Activated T-cell treated with anti-CD3 and anti-CD28 coated beads for 4 hours (primary cell): ENCODE results near the gene PAPSS1.
A peak's percentile ranks its signal among the peaks of the same experiment; 100 is the strongest.
"Not testable (repeated sequence)": the region's sequence is repeated elsewhere in the genome, so short reads cannot be mapped to it uniquely, and the experiment has no call there.

Source experiments
- DNase-seq: peaks from one replicate; pipeline ENCODE4 v3.0.0-alpha.2; 2020

Gene PAPSS1

GRCh38 chr4:107719922-107720722 lies at the start of gene PAPSS1:
TSS of gene PAPSS1 (minus strand) at chr4:107720234. CDS start at chr4:107720179, 55 bp downstream.
- peak; percentile 88 for DNase-seq

- DNase-seq, result no peak
Measured at GRCh38 chr4:107760281-107760947, 40.4 kb upstream of the PAPSS1 start.

GRCh38 chr4:107757864-107758476 lies 37.9 kb upstream of the PAPSS1 start:
- no peak for DNase-seq

- no peak for DNase-seq
Measured at GRCh38 chr4:107757283-107757682, 37.2 kb upstream of the PAPSS1 start.

GRCh38 chr4:107755841-107756356 lies 35.9 kb upstream of the PAPSS1 start:
- DNase-seq, result no peak

GRCh38 chr4:107751670-107752069 lies 31.6 kb upstream of the PAPSS1 start:
- DNase-seq, result no peak

GRCh38 chr4:107747748-107748486 lies 27.9 kb upstream of the PAPSS1 start:
- DNase-seq, result no peak

- DNase-seq, result no peak
Measured at GRCh38 chr4:107746161-107746560, 26.1 kb upstream of the PAPSS1 start.

GRCh38 chr4:107744532-107744931 lies 24.5 kb upstream of the PAPSS1 start:
- DNase-seq, result no peak

- DNase-seq, result no peak
Measured at GRCh38 chr4:107743532-107743931, 23.5 kb upstream of the PAPSS1 start.

- DNase-seq, result no peak
Measured at GRCh38 chr4:107742791-107743190, 22.8 kb upstream of the PAPSS1 start.

GRCh38 chr4:107742196-107742595 lies 22.2 kb upstream of the PAPSS1 start:
- no peak for DNase-seq

GRCh38 chr4:107740950-107741701 lies 21.1 kb upstream of the PAPSS1 start:
- no peak for DNase-seq

GRCh38 chr4:107740381-107740780 lies 20.3 kb upstream of the PAPSS1 start:
- no peak for DNase-seq

GRCh38 chr4:107737450-107737849 lies 17.4 kb upstream of the PAPSS1 start:
- DNase-seq, result no peak

- peak; percentile 25 for DNase-seq
Measured at GRCh38 chr4:107736924-107737448, 17.0 kb upstream of the PAPSS1 start.

- DNase-seq, result no peak
Measured at GRCh38 chr4:107736037-107736436, 16.0 kb upstream of the PAPSS1 start.

GRCh38 chr4:107734120-107734519 lies 14.1 kb upstream of the PAPSS1 start:
- DNase-seq, result no peak

GRCh38 chr4:107733431-107733925 lies 13.4 kb upstream of the PAPSS1 start:
- DNase-seq, result no peak

- DNase-seq, result not testable (repeated sequence)
Measured at GRCh38 chr4:107729050-107729449, 9.0 kb upstream of the PAPSS1 start.

- not testable (repeated sequence) for DNase-seq
Measured at GRCh38 chr4:107726131-107726925, 6.3 kb upstream of the PAPSS1 start.
